Fibroblast of upper back skin (primary cell): Measurements from ENCODE around the gene LENEP.

ENCODE experiments used
- DNase-seq: peaks from one replicate; pipeline ENCODE4 v3.0.0-alpha.2; 2013

The LENEP gene

GRCh38 chr1:155012776-155013602 is 19.6 kb downstream of the LENEP start:
- no peak for DNase-seq

GRCh38 chr1:155013632-155014031 is 20.2 kb downstream of the LENEP start:
- DNase-seq = no peak

GRCh38 chr1:155014709-155015508 is 21.5 kb downstream of the LENEP start:
- no peak for DNase-seq

GRCh38 chr1:155015527-155016230 is 22.3 kb downstream of the LENEP start:
- DNase-seq = no peak

- no peak for DNase-seq
Measured at GRCh38 chr1:155016231-155016831, 22.9 kb downstream of the LENEP start.

- DNase-seq = peak; percentile 80
Measured at GRCh38 chr1:155017041-155017945, 23.9 kb downstream of the LENEP start.

- DNase-seq = no peak
Measured at GRCh38 chr1:155017946-155018316, 24.5 kb downstream of the LENEP start.

- DNase-seq = no peak
Measured at GRCh38 chr1:155018617-155019348, 25.4 kb downstream of the LENEP start.

- DNase-seq = no peak
Measured at GRCh38 chr1:155019377-155020245, 26.2 kb downstream of the LENEP start.

GRCh38 chr1:155022136-155022926 is 28.9 kb downstream of the LENEP start:
- DNase-seq = no peak

GRCh38 chr1:155022927-155023236 is 29.5 kb downstream of the LENEP start:
- DNase-seq = no peak

- DNase-seq = no peak
Measured at GRCh38 chr1:155023627-155024026, 30.2 kb downstream of the LENEP start.

GRCh38 chr1:155024315-155024714 is 30.9 kb downstream of the LENEP start:
- DNase-seq = no peak

- DNase-seq = no peak
Measured at GRCh38 chr1:155026154-155026553, 32.8 kb downstream of the LENEP start.

GRCh38 chr1:155026588-155026987 is 33.2 kb downstream of the LENEP start:
- DNase-seq = no peak

- DNase-seq = no peak
Measured at GRCh38 chr1:155029513-155030242, 36.3 kb downstream of the LENEP start.

GRCh38 chr1:155030243-155030795 is 36.9 kb downstream of the LENEP start:
- DNase-seq = no peak

- DNase-seq = no peak
Measured at GRCh38 chr1:155030899-155031298, 37.5 kb downstream of the LENEP start.

GRCh38 chr1:155032886-155033285 is 39.5 kb downstream of the LENEP start:
- no peak for DNase-seq
